H9 (cell line): ENCODE results near the gene ENPP7. TPM values are rescaled to one million over a fixed set of nuclear protein-coding genes. Genes with fewer than 3 reads are reported as not detected.
A peak's percentile ranks its signal among the peaks of the same experiment; 100 is the strongest.

ENCODE experiments used
- DNase-seq: peaks from one replicate; pipeline ENCODE4 v3.0.0-alpha.2; 2017
- H2AFZ ChIP-seq: one replicate; pipeline ENCODE4 v1.6.1; 2013; ENCODE audit warnings: mild to moderate bottlenecking, low read length, control low read depth, moderate library complexity
- H2AK5ac ChIP-seq: 2 replicates; pipeline ENCODE4 v1.6.1; 2013; ENCODE audit warnings: low read length, control low read depth, mixed read lengths; ENCODE audit not compliant: insufficient read length
- H2BK120ac ChIP-seq: one replicate; pipeline ENCODE4 v1.6.1; 2013; ENCODE audit warnings: low read depth, mild to moderate bottlenecking, low read length, control low read depth, inconsistent platforms; ENCODE audit not compliant: poor library complexity, severe bottlenecking
- H2BK12ac ChIP-seq: 2 replicates; pipeline ENCODE4 v1.6.1; 2013; ENCODE audit warnings: low read length, control low read depth, mixed read lengths, low read depth; ENCODE audit not compliant: insufficient read length
- H2BK15ac ChIP-seq: 2 replicates; pipeline ENCODE4 v1.6.1; 2013; ENCODE audit warnings: low read depth, low read length, control low read depth
- H2BK20ac ChIP-seq: one replicate; pipeline ENCODE4 v1.6.1; 2013; ENCODE audit warnings: low read depth, mild to moderate bottlenecking, low read length, control low read depth, inconsistent platforms; ENCODE audit not compliant: poor library complexity, severe bottlenecking
- H2BK5ac ChIP-seq: 2 replicates; pipeline ENCODE4 v1.6.1; 2013; ENCODE audit warnings: low read length, control low read depth, mixed read lengths; ENCODE audit not compliant: insufficient read length
- H3K14ac ChIP-seq: 2 replicates; pipeline ENCODE4 v1.6.1; 2013; ENCODE audit warnings: low read length, control low read depth; ENCODE audit not compliant: insufficient read depth
- H3K18ac ChIP-seq: 2 replicates; pipeline ENCODE4 v1.6.1; 2013; ENCODE audit warnings: low read depth, mild to moderate bottlenecking, mixed read lengths, low read length, control low read depth; ENCODE audit not compliant: insufficient read length
- H3K23ac ChIP-seq: 2 replicates; pipeline ENCODE4 v1.6.1; 2013; ENCODE audit warnings: low read length, control low read depth, mixed read lengths, low read depth; ENCODE audit not compliant: insufficient read length
- H3K23me2 ChIP-seq: 2 replicates; pipeline ENCODE4 v1.6.1; 2013; ENCODE audit warnings: low read depth, mild to moderate bottlenecking, mixed read lengths, low read length, control low read depth; ENCODE audit not compliant: insufficient read length, poor library complexity, severe bottlenecking
- H3K27ac ChIP-seq: 2 replicates; pipeline ENCODE4 v1.5.1; 2013; ENCODE audit warnings: low read length, control low read depth, mixed read lengths, low read depth; ENCODE audit not compliant: insufficient read length
- H3K27me3 ChIP-seq: 2 replicates; pipeline ENCODE4 v1.6.1; 2013; ENCODE audit warnings: low read length, control low read depth, inconsistent platforms; ENCODE audit not compliant: insufficient read depth
- H3K4ac ChIP-seq: 2 replicates; pipeline ENCODE4 v1.6.1; 2013; ENCODE audit warnings: low read depth, mild to moderate bottlenecking, control low read depth, inconsistent platforms, low read length, moderate library complexity
- H3K4me1 ChIP-seq: 2 replicates; pipeline ENCODE4 v1.6.1; 2013; ENCODE audit warnings: low read length, control low read depth, inconsistent platforms; ENCODE audit not compliant: insufficient read depth
- H3K4me2 ChIP-seq: 2 replicates; pipeline ENCODE4 v1.6.1; 2013; ENCODE audit warnings: low read length, control low read depth, mixed read lengths; ENCODE audit not compliant: insufficient read length, insufficient read depth
- H3K56ac ChIP-seq: 2 replicates; pipeline ENCODE4 v1.6.1; 2013; ENCODE audit warnings: low read depth, mild to moderate bottlenecking, mixed read lengths, low read length, control low read depth; ENCODE audit not compliant: insufficient read length
- H3K79me1 ChIP-seq: 2 replicates; pipeline ENCODE4 v1.6.1; 2013; ENCODE audit warnings: low read depth, mild to moderate bottlenecking, moderate library complexity, low read length, control low read depth, inconsistent platforms; ENCODE audit not compliant: insufficient read depth, poor library complexity, severe bottlenecking
- H3K79me2 ChIP-seq: 2 replicates; pipeline ENCODE4 v1.6.1; 2013; ENCODE audit warnings: low read length, control low read depth, inconsistent platforms; ENCODE audit not compliant: insufficient read depth
- H3K9ac ChIP-seq: 2 replicates; pipeline ENCODE4 v1.6.1; 2013; ENCODE audit warnings: low read length, control low read depth, mixed read lengths; ENCODE audit not compliant: insufficient read length; ENCODE audit errors: extremely low read depth
- H3K9me3 ChIP-seq: one replicate; pipeline ENCODE4 v1.6.1; 2013; ENCODE audit warnings: low read depth, low read length, inconsistent platforms; ENCODE audit not compliant: control insufficient read depth
- H3T11ph ChIP-seq: one replicate; pipeline ENCODE4 v1.6.1; 2013; ENCODE audit warnings: mild to moderate bottlenecking, low read length, control low read depth, inconsistent platforms
- H4K20me1 ChIP-seq: one replicate; pipeline ENCODE4 v1.6.1; 2013; ENCODE audit not compliant: control insufficient read depth, insufficient read length, insufficient read depth
- H4K5ac ChIP-seq: 2 replicates; pipeline ENCODE4 v1.6.1; 2013; ENCODE audit warnings: low read depth, mild to moderate bottlenecking, mixed read lengths, low read length, control low read depth; ENCODE audit not compliant: insufficient read length
- H4K8ac ChIP-seq: replicated peaks from 2 replicates; pipeline ENCODE4 v1.6.1; 2013; ENCODE audit warnings: low read length, control low read depth, mixed read lengths, low read depth; ENCODE audit not compliant: insufficient read length
- H4K91ac ChIP-seq: 2 replicates; pipeline ENCODE4 v1.6.1; 2013; ENCODE audit warnings: low read depth, mild to moderate bottlenecking, moderate library complexity, mixed read lengths, low read length, control low read depth; ENCODE audit not compliant: insufficient read length
- H3K27ac Mint-ChIP-seq, 3 experiments: 2 replicates in 2 of 3; 3 replicates in 1 of 3; pipeline ENCODE4 v1.8.0; 2020 to 2021; ENCODE audit warnings: mixed read lengths in 3 of 3, mild to moderate bottlenecking in 1 of 3, moderate library complexity in 1 of 3
- H3K27me3 Mint-ChIP-seq: 2 replicates; pipeline ENCODE4 v1.8.0; 2021; ENCODE audit warnings: low read depth, mild to moderate bottlenecking, moderate library complexity, mixed read lengths
- H3K36me3 Mint-ChIP-seq, 3 experiments: 2 replicates in 2 of 3; 3 replicates in 1 of 3; pipeline ENCODE4 v1.8.0; 2020 to 2021; ENCODE audit warnings: low read depth in 3 of 3, mixed read lengths in 3 of 3; ENCODE audit not compliant: insufficient read depth in 1 of 3
- H3K4me1 Mint-ChIP-seq, 2 experiments: 2 replicates each; pipeline ENCODE4 v1.8.0; 2020; ENCODE audit warnings: mixed read lengths in 2 of 2
- H3K4me3 Mint-ChIP-seq, 2 experiments: 2 replicates in 1 of 2; 3 replicates in 1 of 2; pipeline ENCODE4 v1.8.0; 2020 to 2021; ENCODE audit warnings: mild to moderate bottlenecking in 2 of 2, mixed read lengths in 2 of 2, moderate library complexity in 1 of 2
- H3K9me3 Mint-ChIP-seq, 2 experiments: 2 replicates in 1 of 2; 3 replicates in 1 of 2; pipeline ENCODE4 v1.8.0; 2020; ENCODE audit warnings: mild to moderate bottlenecking in 2 of 2, mixed read lengths in 2 of 2, moderate library complexity in 1 of 2
- CTCF ChIP-seq: fragments of 200-600 bp; sonication (generic); conservative IDR thresholded peaks from 3 replicates; pipeline ENCODE4 v1.8.0; 2021; ENCODE audit warnings: antibody characterized with exemption, mild to moderate bottlenecking
- WGBS: extraction: QIAGEN DNeasy Blood & Tissue Kit; methylation state at CpG from one replicate; pipeline ENCODE4 v1.1.7; 2013; ENCODE audit warnings: missing lambda C conversion rate, low lambda C conversion rate, mixed read lengths; ENCODE audit not compliant: insufficient read length; ENCODE audit errors: extremely low coverage; 5-methylcytosine and 5-hydroxymethylcytosine counted together
- total RNA-seq: library from RNA; stranded (reverse); gene quantifications from 2 replicates; pipeline ENCODE4 v1.2.1, GENCODE V29; 2021

The ENPP7 gene
- total RNA-seq, 1 experiment from 2014 or later = not detected

DNA sequence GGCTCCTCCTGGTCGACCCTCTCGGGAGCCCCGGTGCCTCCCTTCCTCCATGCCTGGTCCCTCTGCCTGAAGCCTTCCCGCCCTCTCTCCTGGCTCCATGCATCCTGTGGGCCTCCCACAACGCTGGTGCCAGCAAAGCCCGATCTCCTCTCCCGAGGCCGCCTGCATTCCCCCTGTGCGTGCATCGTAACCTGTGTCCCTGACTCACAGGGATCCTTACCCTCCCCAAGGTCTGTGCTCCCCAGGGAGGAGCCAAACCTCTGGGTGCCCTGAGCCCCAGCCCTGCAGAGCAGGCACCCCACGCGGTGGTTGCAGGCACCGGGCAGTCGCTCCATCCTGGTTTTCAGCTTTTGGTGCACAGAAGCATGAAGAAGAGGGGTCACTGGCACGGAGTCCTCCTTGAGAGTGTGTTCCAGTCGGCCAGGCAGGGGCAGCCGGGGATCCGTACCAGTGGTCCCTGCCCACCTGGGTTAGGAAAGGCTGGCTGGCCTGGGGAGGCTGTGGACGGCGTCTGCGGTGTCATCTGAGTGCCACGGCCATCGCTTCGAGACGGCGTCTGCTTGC is 1.8 kb upstream of the ENPP7 start:
- no peak overlapping the region for H3K23ac ChIP-seq
- H3K4ac ChIP-seq = no peak overlapping the region
- H3T11ph ChIP-seq = no peak overlapping the region
- H3K4me1 Mint-ChIP-seq = peaks cover 3 to 8% of the 10 kb centered on the region in 2 experiments; a peak in 2 of 4 replicates
- no peak for DNase-seq
- no peaks in the 10 kb centered on the region; a peak in 1 of 5 replicates for H3K9me3 Mint-ChIP-seq
- no peak overlapping the region for H2AK5ac ChIP-seq
- H3K27me3 ChIP-seq = no peaks in the 10 kb centered on the region
- H4K20me1 ChIP-seq = no peaks in the 10 kb centered on the region
- H2BK20ac ChIP-seq = no peak overlapping the region
- H2BK15ac ChIP-seq = no peak overlapping the region
- H4K5ac ChIP-seq = no peak overlapping the region
- no peak overlapping the region for H2AFZ ChIP-seq
- no peak overlapping the region for H4K8ac ChIP-seq
- H3K9me3 ChIP-seq = no peaks in the 10 kb centered on the region
- H3K18ac ChIP-seq = peak overlapping the region; percentile 46
- no peak overlapping the region for H3K4me2 ChIP-seq
- no peaks in the 10 kb centered on the region for H3K79me1 ChIP-seq
- H2BK5ac ChIP-seq = no peak overlapping the region
- H2BK12ac ChIP-seq = no peak overlapping the region
- H3K27ac Mint-ChIP-seq = no peak overlapping the region
- H2BK120ac ChIP-seq = no peak overlapping the region
- no peaks in the 10 kb centered on the region for H3K36me3 Mint-ChIP-seq
- H3K23me2 ChIP-seq = no peaks in the 10 kb centered on the region
- no peak overlapping the region for H3K27ac ChIP-seq
- H3K4me1 ChIP-seq = no peaks in the 10 kb centered on the region
- H4K91ac ChIP-seq = no peak overlapping the region
- no peak overlapping the region for H3K9ac ChIP-seq
- H3K79me2 ChIP-seq = no peaks in the 10 kb centered on the region
- H3K4me3 Mint-ChIP-seq = no peak overlapping the region
- no CpG with 5 or more reads among the region's 26 CpGs for WGBS
- no peak overlapping the region for H3K14ac ChIP-seq
- peaks cover 8% of the 10 kb centered on the region for H3K27me3 Mint-ChIP-seq
- no peak for TF ChIP-seq CTCF
- no peak overlapping the region for H3K56ac ChIP-seq
